GM13977 (cell line): Measurements from ENCODE around the gene AFF3.

Experiments
- DNase-seq: peaks from one replicate; pipeline ENCODE4 v3.0.0; 2012; ENCODE audit warnings: low spot score
- CTCF ChIP-seq: IDR thresholded peaks from 2 replicates; pipeline ENCODE4 v1.5.1; 2012; ENCODE audit warnings: mild to moderate bottlenecking, control low read depth; ENCODE audit not compliant: insufficient read depth; ENCODE audit errors: extremely low read depth, missing control alignments
- in situ Hi-C: fragments of 300-500 bp; cut with MboI; formaldehyde crosslinking; loops from one replicate; pipeline ENCODE4 v1.12.0; 2022; ENCODE audit warnings: low sequenced_read_pairs, low pct_unique_long_range_greater_than_20kb, mixed read lengths, inconsistent platforms; ENCODE audit not compliant: unreplicated experiment

The AFF3 gene

DNA sequence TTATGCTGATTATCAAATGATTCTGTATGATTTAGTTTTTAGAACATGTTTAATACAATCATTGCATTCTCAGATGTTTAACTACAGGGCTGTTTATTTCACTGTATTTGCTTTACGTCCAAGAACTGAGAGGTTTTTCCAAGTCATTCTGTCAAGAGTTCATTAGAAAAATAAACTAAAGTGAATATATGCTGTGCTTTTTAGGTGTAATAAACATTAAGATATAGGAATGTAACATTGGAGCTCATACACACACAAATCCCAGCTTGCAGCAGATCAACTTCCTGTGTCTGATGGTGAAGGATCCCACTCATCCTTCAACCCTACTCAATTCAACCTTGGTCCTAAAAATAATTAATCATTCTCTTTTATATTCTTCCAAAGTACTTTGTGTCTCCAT, 285.0 kb downstream of the AFF3 start:
- no peak for DNase-seq
- in situ Hi-C loops: no loop called here

GRCh38 chr2:99856119-99856518, 286.3 kb downstream of the AFF3 start:
- in situ Hi-C loops: no loop called here
- no peak for TF ChIP-seq CTCF
- DNase-seq: no peak

More for the DNA sequence above, 285.0 kb downstream of the AFF3 start:
- no peak for TF ChIP-seq CTCF

DNA sequence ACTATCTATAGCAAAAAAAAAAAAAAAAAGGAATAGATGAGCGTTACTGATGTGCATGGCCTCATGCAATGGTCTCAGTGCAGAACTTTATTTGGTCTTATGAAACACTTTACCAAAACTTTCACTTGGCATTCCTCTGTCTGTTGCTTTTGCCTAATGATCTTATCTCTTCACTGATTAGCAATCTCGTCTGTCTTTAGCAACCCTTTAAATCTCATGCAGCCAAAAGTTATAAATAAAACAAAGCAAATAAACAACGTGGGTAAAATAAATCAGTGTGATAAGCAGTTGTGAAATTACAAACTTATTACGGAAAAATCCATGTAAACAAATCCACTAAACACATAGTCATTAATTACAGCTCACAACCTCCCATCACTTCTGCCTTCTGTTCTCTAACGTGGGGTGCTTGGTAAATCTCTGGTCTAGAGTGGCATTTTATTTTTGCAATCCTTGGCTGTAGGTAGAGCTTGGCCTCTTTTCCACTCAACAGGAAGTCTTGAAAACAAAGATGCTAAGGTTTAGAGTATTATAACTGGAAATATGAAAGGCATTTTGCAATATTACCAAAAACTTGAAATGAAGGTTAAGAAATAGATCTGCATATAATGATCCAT, 288.0 kb downstream of the AFF3 start:
- DNase-seq: no peak
- no peak for TF ChIP-seq CTCF
- in situ Hi-C loops: no loop called here

DNA sequence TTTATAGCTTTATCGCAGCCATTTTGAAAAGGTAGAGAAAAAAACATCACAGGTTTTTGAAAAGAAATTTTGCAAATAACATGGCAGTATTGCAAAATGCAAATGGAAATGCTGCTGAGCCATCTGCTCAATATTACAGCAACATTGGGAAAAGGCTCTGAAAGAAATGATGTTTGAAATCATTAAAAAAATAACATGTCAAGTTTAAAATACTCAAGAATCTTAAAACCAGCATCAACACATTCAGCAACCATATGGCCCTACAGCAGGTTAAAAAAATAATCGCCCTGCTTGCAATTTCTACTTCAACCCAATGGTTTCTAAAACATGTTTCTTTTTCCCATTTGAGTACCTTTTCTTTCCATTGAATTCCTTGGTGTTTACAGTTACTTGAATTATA, 289.4 kb downstream of the AFF3 start:
- no peak for TF ChIP-seq CTCF
- DNase-seq: no peak
- in situ Hi-C loops: no loop called here

DNA sequence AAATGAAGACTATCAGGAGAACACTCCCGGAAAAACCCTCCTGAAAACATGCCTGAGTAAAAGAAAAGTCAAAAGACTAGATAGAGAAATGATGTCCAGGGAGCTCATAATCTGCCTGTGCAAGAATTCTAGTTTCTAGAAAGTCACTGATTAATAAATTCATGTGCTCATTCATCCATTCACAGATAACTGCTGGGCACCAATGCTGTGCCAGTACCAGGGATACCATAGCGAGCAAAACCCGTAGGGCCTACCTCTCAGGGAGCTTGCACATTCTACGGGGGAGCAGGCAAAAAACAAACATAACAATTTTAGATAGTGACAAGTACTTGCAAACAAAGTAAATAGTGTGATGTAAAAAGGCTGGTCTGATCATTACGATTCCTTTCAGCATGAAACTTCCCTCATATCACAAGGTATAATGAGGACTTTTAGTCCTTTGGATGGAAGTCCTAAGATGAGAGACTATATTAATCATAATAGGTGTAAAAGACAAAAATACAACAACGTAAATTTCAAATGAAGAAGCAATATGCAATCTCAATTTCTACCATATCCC, 289.9 kb downstream of the AFF3 start:
- in situ Hi-C loops: no loop called here
- no peak for TF ChIP-seq CTCF

GRCh38 chr2:99851811-99852210, 290.6 kb downstream of the AFF3 start:
- no peak for TF ChIP-seq CTCF
- no peak for DNase-seq
- in situ Hi-C loops: no loop called here

More for the DNA sequence above, 289.9 kb downstream of the AFF3 start:
- no peak for DNase-seq
